Mesendoderm (in vitro differentiated cells): ENCODE measurements around the gene SMAP1.

Experiments
- DNase-seq: peaks from one replicate; pipeline ENCODE4 v3.0.0; 2013
- H2AK5ac ChIP-seq: 2 replicates; pipeline ENCODE4 v1.6.1; 2013; ENCODE audit warnings: low read length, inconsistent platforms
- H2BK120ac ChIP-seq: 2 replicates; pipeline ENCODE4 v1.6.1; 2013; ENCODE audit warnings: low read depth, mild to moderate bottlenecking, low read length, moderate library complexity, mixed read lengths
- H2BK15ac ChIP-seq: replicated peaks from 2 replicates; pipeline ENCODE4 v1.6.1; 2013; ENCODE audit warnings: low read depth, mild to moderate bottlenecking, moderate library complexity
- H2BK5ac ChIP-seq: 2 replicates; pipeline ENCODE4 v1.6.1; 2013; ENCODE audit warnings: low read length, inconsistent platforms
- H3K18ac ChIP-seq: 2 replicates; pipeline ENCODE4 v1.6.1; 2013; ENCODE audit warnings: mild to moderate bottlenecking, low read length, mixed read lengths
- H3K23ac ChIP-seq: one replicate; pipeline ENCODE4 v1.6.1; 2013; ENCODE audit warnings: low read length
- H3K27ac ChIP-seq: 2 replicates; pipeline ENCODE4 v1.5.1; 2013; ENCODE audit warnings: low read depth, mild to moderate bottlenecking, inconsistent platforms, low read length, moderate library complexity
- H3K27me3 ChIP-seq: 2 replicates; pipeline ENCODE4 v1.6.1; 2013; ENCODE audit warnings: low read length, control low read depth, mild to moderate bottlenecking, inconsistent platforms; ENCODE audit not compliant: insufficient read depth, poor library complexity
- H3K36me3 ChIP-seq: 2 replicates; pipeline ENCODE4 v1.6.1; 2013; ENCODE audit warnings: low read length, inconsistent platforms; ENCODE audit not compliant: control insufficient read depth, insufficient read depth
- H3K4ac ChIP-seq: one replicate; pipeline ENCODE4 v1.6.1; 2013; ENCODE audit warnings: low read depth, mild to moderate bottlenecking, low read length, moderate library complexity
- H3K4me1 ChIP-seq: 2 replicates; pipeline ENCODE4 v1.6.1; 2013; ENCODE audit warnings: low read depth, low read length, inconsistent platforms; ENCODE audit not compliant: control insufficient read depth
- H3K4me2 ChIP-seq: 2 replicates; pipeline ENCODE4 v1.6.1; 2013; ENCODE audit warnings: low read length
- H3K4me3 ChIP-seq: 2 replicates; pipeline ENCODE4 v1.5.1; 2013; ENCODE audit warnings: mild to moderate bottlenecking, low read length
- H3K56ac ChIP-seq: one replicate; pipeline ENCODE4 v1.6.1; 2013; ENCODE audit warnings: low read length
- H3K79me1 ChIP-seq: 2 replicates; pipeline ENCODE4 v1.6.1; 2013; ENCODE audit warnings: low read length, inconsistent platforms
- H3K79me2 ChIP-seq: 2 replicates; pipeline ENCODE4 v1.6.1; 2013; ENCODE audit warnings: mild to moderate bottlenecking, low read length; ENCODE audit not compliant: control insufficient read depth, insufficient read depth
- H3K9ac ChIP-seq: 2 replicates; pipeline ENCODE4 v1.6.1; 2013; ENCODE audit warnings: low read length, inconsistent platforms
- H4K5ac ChIP-seq: one replicate; pipeline ENCODE4 v1.6.1; 2013; ENCODE audit warnings: low read length
- H4K8ac ChIP-seq: one replicate; pipeline ENCODE4 v1.6.1; 2013; ENCODE audit warnings: low read depth, mild to moderate bottlenecking, control low read depth, low read length, moderate library complexity
- WGBS: extraction: QIAGEN DNeasy Blood & Tissue Kit; methylation state at CpG from one replicate; pipeline ENCODE4 v1.1.7; 2013; ENCODE audit warnings: low lambda C conversion rate, missing lambda C conversion rate; ENCODE audit not compliant: insufficient coverage; ENCODE audit errors: extremely low coverage; 5-methylcytosine and 5-hydroxymethylcytosine counted together

SMAP1 gene

GRCh38 chr6:70844301-70844700 is 176.6 kb downstream of the SMAP1 start:
- Histone ChIP-seq H3K36me3 (no peaks in the 10 kb centered on the region), H3K18ac (no peak overlapping the region), H4K5ac (no peak overlapping the region)

DNA sequence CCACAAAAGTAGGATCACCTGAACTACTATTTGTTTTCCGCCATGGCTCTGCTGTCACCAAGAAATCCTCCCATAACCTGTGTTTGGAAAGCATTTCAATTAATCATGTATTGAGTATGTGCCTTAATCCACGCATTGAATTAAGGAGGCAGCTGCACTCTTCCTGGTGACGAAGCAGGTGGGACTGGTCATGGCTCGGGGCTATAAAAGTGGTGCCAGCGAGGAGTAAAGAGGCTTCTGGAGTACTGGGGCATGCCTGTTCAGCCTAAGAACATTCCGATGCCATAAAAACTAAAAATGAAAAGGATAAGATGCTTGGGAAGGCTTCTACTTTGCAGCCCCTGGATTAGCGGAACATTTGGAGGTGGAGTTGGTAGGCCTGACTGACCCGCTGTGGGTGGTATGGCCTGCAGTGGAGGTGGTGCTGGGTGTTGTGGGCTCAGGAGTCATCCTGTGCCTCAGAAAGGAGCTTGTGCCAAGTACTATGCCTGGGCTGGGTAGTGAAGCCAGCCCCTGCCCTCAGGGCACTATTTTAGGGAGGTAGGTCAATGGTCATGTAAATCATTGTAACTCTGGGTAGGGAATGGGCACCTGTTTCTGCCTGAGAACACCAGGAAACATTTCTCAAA is 178.6 kb downstream of the SMAP1 start:
- DNase-seq, result no peak
- Histone ChIP-seq H2BK15ac (no peak overlapping the region), H2BK5ac (no peak overlapping the region), H3K27ac (no peak overlapping the region), H3K4ac (no peak overlapping the region), H4K5ac (no peak overlapping the region), H3K79me2 (no peaks in the 10 kb centered on the region), H3K18ac (no peak overlapping the region), H2BK120ac (no peak overlapping the region), H3K36me3 (no peaks in the 10 kb centered on the region), H2AK5ac (no peak overlapping the region), H3K56ac (no peak overlapping the region), H3K4me1 (no peaks in the 10 kb centered on the region), H4K8ac (no peak overlapping the region), H3K23ac (no peak overlapping the region), H3K9ac (no peak overlapping the region), H3K4me2 (no peak overlapping the region), H3K79me1 (no peaks in the 10 kb centered on the region), H3K27me3 (no peaks in the 10 kb centered on the region), H3K4me3 (no peak overlapping the region)
- WGBS, result no CpG with 5 or more reads among the region's 8 CpGs

More at GRCh38 chr6:70844301-70844700, 176.6 kb downstream of the SMAP1 start:
- Histone ChIP-seq H3K4me2 (no peak overlapping the region), H4K8ac (no peak overlapping the region), H2BK5ac (no peak overlapping the region), H3K4ac (no peak overlapping the region), H3K27ac (no peak overlapping the region), H2BK15ac (no peak overlapping the region), H3K79me2 (no peaks in the 10 kb centered on the region), H3K79me1 (no peaks in the 10 kb centered on the region), H2BK120ac (no peak overlapping the region), H3K56ac (no peak overlapping the region), H3K4me1 (no peaks in the 10 kb centered on the region), H3K23ac (no peak overlapping the region), H2AK5ac (no peak overlapping the region), H3K27me3 (no peaks in the 10 kb centered on the region), H3K4me3 (no peak overlapping the region), H3K9ac (no peak overlapping the region)
- no peak for DNase-seq
- no CpG with 5 or more reads among the region's 1 CpG for WGBS

DNA sequence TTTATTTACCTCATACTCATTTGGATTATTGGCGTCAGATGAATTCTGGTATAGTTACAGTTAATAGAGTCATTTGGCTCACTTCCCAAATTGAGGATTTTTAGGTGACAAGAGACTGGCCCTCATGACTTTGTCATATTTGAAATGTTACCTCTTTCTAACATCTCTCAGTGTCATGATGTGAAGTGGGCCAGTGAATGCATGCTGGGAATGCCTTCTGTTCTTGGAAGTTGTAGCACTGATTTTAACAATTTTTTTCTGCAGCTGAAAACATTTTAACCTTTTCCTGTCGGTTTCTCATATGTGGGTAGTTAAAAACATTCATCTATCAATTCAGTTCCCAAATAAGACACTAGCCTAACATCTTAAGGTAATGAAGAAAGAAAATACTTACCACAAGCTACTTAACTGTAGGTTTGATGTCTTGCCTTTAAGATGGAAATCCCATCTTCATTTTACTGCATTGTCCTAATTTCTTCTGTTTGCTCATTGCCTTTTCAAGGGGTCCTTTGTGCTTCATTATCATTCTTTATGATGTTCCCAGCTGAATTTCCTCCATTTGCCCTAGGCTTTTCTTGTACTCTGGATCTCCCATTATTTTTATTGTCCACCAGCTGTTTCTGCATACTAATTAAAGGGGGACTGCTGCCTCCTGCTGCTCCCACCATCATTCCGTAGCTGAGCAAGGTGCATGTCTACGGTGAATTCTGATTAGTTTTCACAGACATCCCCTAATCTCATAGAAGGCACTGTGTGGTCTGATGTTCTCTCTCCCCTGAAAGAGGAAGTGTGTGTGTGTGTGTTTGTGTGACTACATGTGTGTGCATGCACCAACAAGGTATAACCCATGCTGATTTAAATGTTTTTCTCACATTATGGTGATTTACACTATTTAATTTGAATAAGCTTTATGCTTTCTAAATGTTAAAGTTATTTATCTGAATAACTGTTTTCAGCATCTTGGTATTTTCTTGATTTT is 179.7 kb downstream of the SMAP1 start:
- H3K9ac ChIP-seq, result no peak overlapping the region
- no CpG with 5 or more reads among the region's 4 CpGs for WGBS

GRCh38 chr6:70849348-70850069 is 181.8 kb downstream of the SMAP1 start:
- no peak overlapping the region for H3K56ac ChIP-seq
- no peaks in the 10 kb centered on the region for H3K79me2 ChIP-seq
- no peak overlapping the region for H3K23ac ChIP-seq
- H2BK5ac ChIP-seq, result no peak overlapping the region
- H3K9ac ChIP-seq, result no peak overlapping the region
- no peak overlapping the region for H2BK15ac ChIP-seq
- H3K27ac ChIP-seq, result no peak overlapping the region
- no peaks in the 10 kb centered on the region for H3K79me1 ChIP-seq
- H3K18ac ChIP-seq, result no peak overlapping the region
- H4K5ac ChIP-seq, result no peak overlapping the region
- no peak overlapping the region for H3K4me3 ChIP-seq
- H3K4me2 ChIP-seq, result no peak overlapping the region
- H3K4me1 ChIP-seq, result no peaks in the 10 kb centered on the region
- H2AK5ac ChIP-seq, result no peak overlapping the region
- WGBS, result 100% methylated on average over 1 of the region's 1 CpG
- no peak overlapping the region for H3K4ac ChIP-seq
- no peak overlapping the region for H2BK120ac ChIP-seq
- H4K8ac ChIP-seq, result no peak overlapping the region
- DNase-seq, result no peak
- H3K27me3 ChIP-seq, result no peaks in the 10 kb centered on the region
- no peaks in the 10 kb centered on the region for H3K36me3 ChIP-seq

More for the DNA sequence above, 179.7 kb downstream of the SMAP1 start:
- H2BK5ac ChIP-seq, result no peak overlapping the region
- no peaks in the 10 kb centered on the region for H3K79me1 ChIP-seq
- no peak overlapping the region for H4K8ac ChIP-seq
- H3K4me3 ChIP-seq, result no peak overlapping the region
- no peak overlapping the region for H3K4me2 ChIP-seq
- H3K23ac ChIP-seq, result no peak overlapping the region
- no peak overlapping the region for H2AK5ac ChIP-seq
- H3K4me1 ChIP-seq, result no peaks in the 10 kb centered on the region
- no peaks in the 10 kb centered on the region for H3K27me3 ChIP-seq
- DNase-seq, result no peak
- no peaks in the 10 kb centered on the region for H3K36me3 ChIP-seq
- H2BK120ac ChIP-seq, result no peak overlapping the region
- no peak overlapping the region for H3K18ac ChIP-seq
- no peak overlapping the region for H3K27ac ChIP-seq
- H4K5ac ChIP-seq, result no peak overlapping the region
- H3K56ac ChIP-seq, result no peak overlapping the region
- H3K4ac ChIP-seq, result no peak overlapping the region
- no peaks in the 10 kb centered on the region for H3K79me2 ChIP-seq
- H2BK15ac ChIP-seq, result no peak overlapping the region

GRCh38 chr6:70852667-70853246 is 185.1 kb downstream of the SMAP1 start:
- Histone ChIP-seq H3K18ac (no peak overlapping the region), H2AK5ac (no peak overlapping the region), H4K5ac (no peak overlapping the region), H3K79me1 (no peaks in the 10 kb centered on the region), H3K9ac (no peak overlapping the region), H2BK5ac (no peak overlapping the region), H3K23ac (no peak overlapping the region), H3K4ac (no peak overlapping the region), H3K36me3 (no peaks in the 10 kb centered on the region), H4K8ac (no peak overlapping the region), H3K4me2 (no peak overlapping the region), H3K79me2 (no peaks in the 10 kb centered on the region), H3K4me1 (no peaks in the 10 kb centered on the region), H3K56ac (no peak overlapping the region), H3K27ac (no peak overlapping the region), H2BK120ac (no peak overlapping the region), H3K27me3 (no peaks in the 10 kb centered on the region), H2BK15ac (no peak overlapping the region), H3K4me3 (no peak overlapping the region)
- no peak for DNase-seq
